Raji (cell line): ENCODE results near the gene FSTL4.

ENCODE experiments used
- POLR2A ChIP-seq: IDR thresholded peaks from 2 replicates; pipeline ENCODE4 v1.6.1; 2011; ENCODE audit warnings: low read depth, low read length, control low read depth; ENCODE audit not compliant: insufficient read depth

The FSTL4 gene

DNA sequence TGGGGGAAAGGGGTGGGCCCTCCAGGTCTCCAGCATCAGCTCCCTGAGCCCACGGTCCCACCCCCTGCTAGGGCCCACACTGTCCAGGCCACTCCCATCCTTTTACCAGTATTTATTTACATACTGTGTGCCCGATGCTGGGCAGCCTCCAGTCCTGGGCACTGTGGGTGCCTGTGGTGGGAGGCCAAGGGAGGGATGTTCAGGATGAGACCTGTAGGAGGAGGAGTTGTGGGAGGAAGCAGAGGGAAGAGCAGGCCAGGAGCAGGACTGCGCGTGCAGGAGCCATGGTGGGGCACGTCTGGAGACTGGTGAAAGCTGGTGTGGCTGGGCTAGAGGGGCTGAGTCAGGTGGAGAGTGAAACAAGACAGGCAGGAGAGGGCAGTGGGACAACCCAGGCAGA, 293.1 kb downstream of the FSTL4 start:
- TF ChIP-seq POLR2A, result no peak

DNA sequence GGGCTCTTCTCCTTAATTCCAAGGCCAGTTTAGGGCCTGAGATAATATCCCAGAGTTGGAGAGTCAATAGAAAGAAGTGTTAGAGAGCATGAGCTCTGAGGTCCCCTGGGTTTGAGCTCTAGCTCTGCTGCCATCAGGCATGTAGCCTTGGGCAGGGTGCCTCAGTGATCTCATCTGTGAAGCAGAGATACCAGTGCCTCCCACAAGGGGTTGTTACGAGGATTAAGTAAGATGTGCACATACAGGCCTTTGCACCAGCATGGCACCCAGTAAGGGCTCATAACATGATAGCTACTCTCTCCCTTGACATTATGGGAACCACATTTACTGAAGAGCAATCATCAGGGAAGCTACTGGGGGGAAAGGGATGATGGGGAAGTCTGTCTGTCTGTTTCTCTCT, 294.8 kb downstream of the FSTL4 start:
- no peak for TF ChIP-seq POLR2A

DNA sequence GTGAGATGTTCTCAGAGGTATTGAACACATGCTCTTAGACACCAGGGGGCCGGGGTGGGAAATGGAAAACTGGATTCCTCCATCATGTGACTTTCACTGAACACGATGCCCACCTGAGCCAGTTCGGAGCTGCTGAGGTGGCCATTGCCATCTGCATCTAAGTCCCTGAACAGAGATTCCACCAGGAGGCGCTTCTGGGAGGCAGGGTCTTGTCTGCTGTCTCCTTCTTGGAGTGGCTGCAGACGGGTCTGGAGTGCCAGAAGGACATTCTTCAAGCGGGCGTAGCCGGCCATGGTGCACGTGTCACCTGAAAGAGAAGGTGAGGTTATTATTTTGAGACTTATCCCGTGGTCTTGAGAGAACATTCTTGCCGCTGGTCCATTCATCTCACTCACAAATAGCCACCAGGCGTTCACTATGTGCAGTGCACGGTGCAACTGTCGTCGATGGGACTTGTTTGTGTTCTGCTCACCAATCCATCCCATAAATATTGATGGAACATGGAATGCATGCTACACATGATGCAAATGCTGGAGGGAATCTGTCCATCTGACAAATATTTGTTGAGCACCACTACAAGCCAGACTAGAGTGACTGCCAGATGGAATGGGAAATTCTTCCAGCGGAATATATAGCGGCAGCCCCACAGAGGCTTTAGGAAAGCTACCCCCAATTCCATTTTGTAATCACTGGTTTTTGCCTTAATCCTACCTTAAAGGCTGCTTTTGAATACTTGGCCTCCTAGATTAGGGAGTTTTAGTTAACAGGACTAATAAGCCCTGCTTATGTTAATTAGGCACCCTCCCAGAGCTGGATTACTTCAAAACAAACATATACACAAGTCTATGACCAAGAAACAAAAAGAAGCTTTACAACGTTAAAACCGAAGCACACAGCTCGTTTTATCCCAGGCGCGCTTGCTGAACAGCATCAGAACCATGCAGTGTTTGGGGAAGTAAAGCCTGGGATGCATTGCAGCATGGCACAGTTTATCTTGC, 295.7 kb downstream of the FSTL4 start:
- no peak for TF ChIP-seq POLR2A

DNA sequence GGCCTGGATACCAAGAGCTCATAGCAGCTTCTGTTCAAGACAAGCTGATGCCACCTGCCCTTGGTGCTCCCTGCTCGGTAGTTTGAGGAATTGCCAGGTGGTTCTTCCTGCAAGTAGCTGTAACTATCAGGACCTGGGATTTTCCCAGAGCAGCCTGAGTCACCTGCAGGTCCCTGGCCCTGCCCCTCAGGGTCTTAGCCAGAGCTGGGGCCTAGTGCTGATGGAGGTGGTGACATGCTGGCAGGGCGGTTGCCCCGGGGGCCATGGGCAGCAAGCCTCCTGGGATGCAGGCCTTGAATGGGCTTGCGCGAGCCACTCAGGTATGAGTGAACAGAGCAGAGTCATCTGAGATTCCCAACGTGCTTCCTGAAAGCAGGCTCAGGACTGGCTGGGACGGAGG, 298.3 kb downstream of the FSTL4 start:
- TF ChIP-seq POLR2A, result no peak

DNA sequence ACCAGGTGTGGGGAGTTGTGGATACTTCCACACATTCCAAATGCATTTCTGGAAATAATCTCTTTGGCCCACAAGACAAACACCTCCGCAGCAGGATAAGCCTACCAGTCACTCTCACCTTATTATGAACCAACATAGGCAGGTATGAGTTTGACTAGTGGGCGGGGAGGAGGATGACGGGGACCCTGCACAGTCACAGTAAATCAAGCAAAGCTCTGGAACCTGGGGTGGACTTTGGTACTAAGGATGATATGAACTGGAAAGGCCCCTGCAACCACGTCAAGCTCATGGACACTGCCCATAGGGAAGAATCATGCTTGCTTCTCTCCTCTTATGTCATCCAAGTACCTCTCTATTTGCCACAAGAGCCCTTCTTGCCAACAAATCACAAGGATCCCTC, 301.2 kb downstream of the FSTL4 start:
- TF ChIP-seq POLR2A, result no peak

DNA sequence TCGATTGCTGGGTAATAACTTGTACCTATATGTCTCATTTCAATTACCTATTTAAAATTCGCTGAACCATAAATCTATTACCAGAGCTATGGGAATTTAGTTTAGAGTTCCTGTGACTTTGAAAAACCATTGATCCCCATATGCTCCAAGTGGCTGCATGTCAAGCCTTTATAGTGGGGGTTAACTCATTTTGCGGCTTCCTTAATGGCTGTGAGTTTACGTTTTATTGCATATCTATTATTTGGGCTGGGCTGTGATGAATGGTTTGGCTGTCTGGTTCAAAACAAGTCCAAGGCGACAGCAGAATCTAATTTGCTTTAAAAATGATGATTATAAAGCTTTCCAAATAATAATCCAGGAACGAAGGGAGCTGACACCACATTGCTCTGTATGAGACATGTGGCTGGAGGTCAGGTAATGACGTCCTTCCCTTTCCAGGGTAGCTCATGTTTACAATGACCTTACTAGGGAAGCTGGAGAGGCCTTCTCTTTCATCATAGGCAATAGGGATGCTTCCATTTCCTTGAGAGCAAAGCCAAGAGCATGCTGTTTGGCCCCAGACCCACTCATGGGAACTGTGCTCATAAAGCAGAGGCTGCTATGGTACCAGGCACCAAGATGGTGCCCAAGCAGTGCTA, 302.2 kb downstream of the FSTL4 start:
- TF ChIP-seq POLR2A, result no peak

DNA sequence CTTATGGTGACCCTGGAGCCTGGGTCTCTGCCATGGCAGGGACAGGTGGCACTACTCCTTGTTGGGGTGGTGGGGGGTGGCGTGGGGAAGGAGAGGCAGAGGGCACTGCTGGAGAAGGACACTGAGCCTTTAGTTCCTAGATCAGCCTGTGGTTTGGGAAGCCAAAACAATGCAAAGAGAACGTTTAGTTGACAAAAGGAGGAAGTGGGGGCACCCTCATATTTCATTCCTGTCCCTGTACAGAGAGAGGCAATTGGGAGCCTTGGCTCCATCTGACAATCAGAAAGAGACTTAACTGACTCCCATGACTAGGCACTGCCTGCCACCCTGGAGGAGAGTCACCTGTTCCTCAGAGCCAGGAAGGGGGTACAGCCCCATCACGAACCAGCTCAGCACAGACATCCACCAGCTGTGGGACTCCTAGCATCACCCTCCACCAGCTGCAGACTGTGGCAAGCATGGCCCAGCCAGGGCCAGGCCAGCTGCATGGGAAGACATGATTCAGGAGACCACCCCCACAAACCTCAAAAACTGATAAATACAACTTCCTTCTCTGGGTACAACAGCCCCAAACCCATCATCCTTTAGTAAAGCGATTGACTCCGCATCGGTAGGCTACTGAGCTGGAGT, 303.1 kb downstream of the FSTL4 start:
- TF ChIP-seq POLR2A, result no peak

DNA sequence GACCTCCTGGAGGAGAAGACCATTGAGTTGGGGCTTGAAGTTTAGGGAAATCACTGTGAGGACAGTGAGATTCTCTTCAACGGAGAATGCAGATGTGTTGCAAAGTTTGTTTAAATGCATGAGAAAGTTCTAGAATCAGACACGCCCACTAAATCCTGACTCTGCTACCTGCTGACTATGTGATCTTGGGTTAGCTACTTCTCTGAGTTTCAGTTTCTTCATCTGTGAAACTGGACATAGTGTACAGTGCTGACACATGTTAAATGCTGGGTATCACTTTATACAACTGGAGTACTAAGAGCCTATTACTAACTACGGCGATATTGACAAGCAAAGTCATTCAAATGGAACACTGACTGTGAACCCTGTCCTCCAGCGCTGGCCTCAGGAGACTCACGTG, 305.1 kb downstream of the FSTL4 start:
- no peak for TF ChIP-seq POLR2A

DNA sequence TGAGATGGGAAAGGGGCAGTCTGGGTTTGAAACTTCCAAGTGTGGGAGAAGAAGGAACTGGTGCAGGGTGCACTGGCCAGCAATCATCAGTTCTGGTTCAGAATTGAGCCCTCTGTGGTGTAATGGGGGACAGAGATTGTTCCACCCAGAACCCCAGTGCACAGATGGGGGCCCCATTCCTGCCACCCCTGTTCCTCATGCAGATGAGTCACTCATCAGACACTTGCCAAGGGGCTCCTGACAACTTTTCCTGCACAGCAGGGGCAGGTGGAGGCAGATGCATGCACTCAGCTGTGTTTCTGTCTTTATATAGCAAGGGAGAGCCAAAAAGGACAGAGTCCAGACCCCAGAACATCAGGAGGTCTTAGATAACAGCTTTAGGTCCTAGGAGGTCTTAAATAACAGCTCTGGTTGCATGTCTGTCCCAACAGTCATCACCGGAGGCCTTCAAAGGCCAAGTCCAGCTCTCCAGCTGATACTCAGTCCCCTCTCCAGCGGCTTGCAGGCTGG, 307.6 kb downstream of the FSTL4 start:
- TF ChIP-seq POLR2A, result no peak

DNA sequence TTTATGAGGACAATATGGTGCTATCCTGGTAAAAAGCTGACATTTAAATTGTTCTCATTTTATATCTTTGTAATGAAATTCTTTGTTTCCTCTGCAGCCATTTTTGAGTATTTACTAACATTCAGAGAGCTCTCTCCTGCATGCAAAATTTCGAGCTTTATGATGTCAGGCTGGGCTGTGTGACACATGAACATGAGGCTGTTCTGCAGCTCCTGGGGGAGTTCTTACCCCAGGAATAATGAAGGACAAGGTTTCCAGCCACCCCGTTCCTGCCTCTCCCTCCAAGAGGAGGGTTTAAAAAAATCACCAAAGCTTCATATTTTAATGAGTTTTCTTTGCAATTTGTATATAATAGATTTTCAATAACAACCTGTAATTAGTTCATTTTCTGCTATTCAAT, 308.2 kb downstream of the FSTL4 start:
- no peak for TF ChIP-seq POLR2A

DNA sequence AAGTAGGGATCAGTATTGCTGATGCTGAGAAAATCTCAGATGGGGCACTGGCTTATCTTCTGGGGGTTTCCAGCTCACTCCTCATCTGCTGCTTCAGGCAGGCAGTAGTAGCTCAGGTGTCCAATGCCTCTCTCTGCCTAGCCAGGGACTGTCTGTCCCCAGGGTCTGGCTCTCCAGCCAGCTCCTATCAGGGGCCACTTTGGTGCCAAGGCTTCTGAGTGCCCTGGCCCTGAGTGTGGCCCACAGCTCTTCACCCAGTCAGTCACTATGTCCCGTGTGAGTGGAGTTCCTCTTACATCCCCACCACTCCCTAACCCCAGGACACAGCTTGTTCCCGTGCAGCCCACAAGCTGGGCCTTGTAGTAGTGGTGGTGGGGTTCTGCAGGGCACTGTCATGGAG, 309.0 kb downstream of the FSTL4 start:
- no peak for TF ChIP-seq POLR2A

DNA sequence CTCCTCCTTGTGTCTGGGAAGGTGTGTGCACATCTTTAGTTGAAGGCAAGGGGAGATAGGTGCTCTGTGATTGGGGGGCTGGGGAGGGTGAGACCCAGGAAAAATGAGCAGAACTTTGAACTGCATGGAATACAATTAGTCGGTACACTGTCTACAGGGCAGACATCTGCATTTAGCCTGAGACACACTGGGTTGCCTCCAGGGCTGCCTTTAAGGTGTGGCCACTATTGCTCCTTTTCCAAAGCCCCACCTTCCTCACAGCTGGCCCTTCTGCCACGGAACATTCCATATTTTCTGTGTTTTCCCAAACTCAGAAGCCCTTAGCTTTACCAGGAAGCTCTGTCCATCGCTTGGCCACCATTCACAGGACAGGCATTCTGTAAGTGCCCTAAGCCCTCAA, 312.6 kb downstream of the FSTL4 start:
- no peak for TF ChIP-seq POLR2A

DNA sequence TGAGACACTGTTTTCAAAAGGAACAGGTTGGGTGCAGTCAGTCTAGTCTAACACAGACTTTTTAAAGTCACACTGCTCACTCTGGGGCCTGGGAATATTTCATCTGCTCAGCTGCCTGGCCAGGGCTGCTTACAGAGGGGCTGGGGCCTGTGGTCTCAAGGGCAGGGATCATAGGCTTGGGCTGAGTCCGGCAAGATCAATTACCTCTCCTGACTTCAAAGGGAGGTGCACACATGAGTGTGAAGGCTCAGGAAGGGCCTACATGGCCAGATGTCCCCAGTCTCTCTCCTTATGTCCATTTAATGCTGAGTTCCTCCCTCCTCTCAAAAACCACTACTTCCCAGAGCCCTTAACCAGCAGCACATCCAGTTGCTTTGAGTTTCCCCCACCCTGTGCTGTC, 313.3 kb downstream of the FSTL4 start:
- TF ChIP-seq POLR2A, result no peak

DNA sequence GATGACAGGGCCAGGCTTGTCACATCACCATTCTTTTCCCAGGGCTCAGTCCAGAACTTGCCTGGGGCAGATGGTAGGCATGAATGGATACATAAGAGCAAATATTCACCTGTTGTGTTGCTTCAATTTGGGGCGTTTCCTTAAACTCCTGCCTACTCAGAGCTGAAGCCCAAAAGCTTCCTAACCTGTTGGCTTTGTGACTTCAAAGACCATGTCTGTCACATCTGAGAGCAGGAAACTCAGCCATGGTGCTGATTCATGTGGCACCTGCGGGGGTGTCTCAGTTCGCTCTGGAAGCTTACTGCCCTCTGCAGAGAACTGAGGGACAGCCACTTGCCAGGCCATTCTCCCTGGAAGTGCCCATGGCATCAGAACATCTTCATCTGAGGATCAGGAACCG, 313.9 kb downstream of the FSTL4 start:
- TF ChIP-seq POLR2A, result no peak

DNA sequence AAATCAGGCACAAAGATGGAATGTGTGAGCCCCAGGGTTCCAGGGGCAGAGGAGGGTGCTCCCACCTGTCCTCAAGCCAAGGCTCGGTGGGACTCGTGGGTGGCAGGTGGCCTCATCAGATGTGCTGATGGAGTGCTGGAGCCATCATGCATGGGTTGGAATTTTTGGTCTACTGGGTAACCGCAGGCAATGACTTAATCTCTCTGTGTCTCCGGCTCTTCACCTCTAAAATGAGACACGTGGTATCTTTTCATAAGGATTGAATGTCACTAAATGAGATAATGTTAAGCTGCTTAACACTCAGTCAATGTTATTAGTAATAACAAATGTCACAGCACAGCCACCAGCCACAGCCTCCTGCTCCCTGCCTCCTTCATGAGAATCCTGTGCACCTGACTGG, 315.0 kb downstream of the FSTL4 start:
- TF ChIP-seq POLR2A, result no peak

DNA sequence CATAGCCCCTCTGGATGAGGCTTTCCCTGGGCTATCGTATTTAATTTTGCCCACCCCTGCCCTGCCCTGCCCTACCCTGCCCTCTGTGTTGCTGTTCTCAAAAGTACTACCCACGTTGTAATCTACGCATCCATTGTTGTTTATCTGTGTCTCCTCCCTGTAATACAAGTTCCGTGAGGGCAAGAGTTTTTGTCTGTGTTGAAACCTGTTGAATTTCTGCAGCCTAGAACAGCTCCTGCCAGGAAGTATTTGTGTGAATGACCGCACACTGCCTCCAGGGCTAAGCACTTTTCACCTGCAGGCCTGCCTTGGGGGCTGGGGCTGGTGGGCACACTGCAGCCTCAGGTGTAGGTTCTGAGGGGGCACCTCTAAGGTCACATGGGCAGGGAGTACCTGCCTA, 315.7 kb downstream of the FSTL4 start:
- TF ChIP-seq POLR2A, result no peak

DNA sequence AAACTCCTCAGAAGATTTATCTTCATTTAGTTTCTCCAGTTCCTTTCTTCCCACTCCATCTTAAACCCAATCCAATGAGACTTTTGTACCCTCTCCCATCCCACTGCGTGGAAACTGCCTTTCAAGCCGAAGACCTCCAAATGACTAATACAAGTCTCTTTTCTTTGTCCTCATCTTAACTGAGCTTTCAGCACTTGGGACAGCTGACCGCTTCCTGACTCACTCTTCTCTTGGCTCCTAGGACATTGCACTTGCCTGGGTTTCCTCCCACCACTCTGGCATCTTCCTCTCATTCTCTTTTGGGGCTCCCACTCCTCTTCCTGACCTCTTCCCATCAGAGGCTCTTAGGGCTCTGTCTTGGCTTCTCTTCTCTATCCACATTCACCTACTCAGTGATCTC, 316.8 kb downstream of the FSTL4 start:
- no peak for TF ChIP-seq POLR2A

DNA sequence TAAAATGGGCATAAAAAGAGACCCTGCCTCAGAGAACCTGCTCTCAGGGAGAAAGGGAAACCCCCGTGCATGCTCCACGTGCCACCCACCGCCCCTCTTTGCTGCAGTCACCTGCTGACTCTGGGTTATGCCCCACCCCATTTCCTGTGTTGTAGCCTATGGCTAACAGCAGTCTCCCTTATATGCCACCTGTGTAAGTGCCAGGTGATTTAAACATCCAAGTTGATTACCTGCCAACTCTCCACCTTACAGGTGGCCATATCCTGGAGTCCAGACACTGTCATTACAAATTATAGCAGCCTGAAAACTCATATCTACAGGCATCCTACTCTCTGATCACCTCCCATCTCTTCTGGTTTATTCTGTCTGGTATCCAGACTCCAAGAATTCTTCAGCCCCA, 318.0 kb downstream of the FSTL4 start:
- TF ChIP-seq POLR2A, result no peak
